GM10847 (cell line): ENCODE measurements around the gene FAM120A.
A peak's percentile ranks its signal among the peaks of the same experiment; 100 is the strongest.

Experiments
- POLR2A ChIP-seq: IDR thresholded peaks from 2 replicates; pipeline ENCODE4 v1.6.1; 2011; ENCODE audit not compliant: insufficient read length; ENCODE audit errors: extremely low read depth

Gene FAM120A

GRCh38 chr9:93574900-93575795, 123.7 kb downstream of the FAM120A start:
- TF ChIP-seq POLR2A: no peak

- no peak for TF ChIP-seq POLR2A
These were observed 124.3 kb downstream of the FAM120A start for GRCh38 chr9:93575796-93576257.

GRCh38 chr9:93576258-93577077, 125.0 kb downstream of the FAM120A start, which contains the start of gene PHF2:
Gene PHF2, plus strand, starts transcription at chr9:93576584. Its CDS starts 190 bp downstream, at chr9:93576774.
- TF ChIP-seq POLR2A: peak; percentile 28

GRCh38 chr9:93577078-93577974, 125.8 kb downstream of the FAM120A start:
- no peak for TF ChIP-seq POLR2A

GRCh38 chr9:93577975-93578682, 126.6 kb downstream of the FAM120A start:
- TF ChIP-seq POLR2A: no peak

GRCh38 chr9:93578844-93579243, 127.4 kb downstream of the FAM120A start:
- TF ChIP-seq POLR2A: no peak

GRCh38 chr9:93579711-93580516, 128.4 kb downstream of the FAM120A start:
- no peak for TF ChIP-seq POLR2A

GRCh38 chr9:93580654-93581380, 129.3 kb downstream of the FAM120A start:
- no peak for TF ChIP-seq POLR2A

- no peak for TF ChIP-seq POLR2A
These were observed 130.6 kb downstream of the FAM120A start for GRCh38 chr9:93582115-93582514.

GRCh38 chr9:93582550-93582949, 131.1 kb downstream of the FAM120A start:
- TF ChIP-seq POLR2A: no peak

- TF ChIP-seq POLR2A: no peak
These were observed 133.8 kb downstream of the FAM120A start for GRCh38 chr9:93585259-93585658.

- no peak for TF ChIP-seq POLR2A
These were observed 134.2 kb downstream of the FAM120A start for GRCh38 chr9:93585695-93586094.
